ENCODE measurements around the gene BSPRY. TPM values are rescaled to one million over a fixed set of nuclear protein-coding genes. Genes with fewer than 3 reads are reported as not detected.

BSPRY gene
- total and polyA plus RNA-seq, 2 of the 13 experiments (the other 11 are each of a cell fraction or from before 2014, with no cell fraction given): 0.09 to 0.26 TPM

- no peak for TF ChIP-seq ELF4 (CRISPR knock-in tag; IDR thresholded peaks at IDR 0.05; ENCODE audit: borderline replicate concordance)
- TF ChIP-seq HOXD1 (CRISPR knock-in tag; IDR thresholded peaks at IDR 0.05): peak; percentile 83
- no peak for TF ChIP-seq DPF2 (CRISPR knock-in tag; IDR thresholded peaks at IDR 0.05; ENCODE audit: borderline replicate concordance, low read depth)
- no peak for TF ChIP-seq KIAA2018 (CRISPR knock-in tag; IDR thresholded peaks at IDR 0.05; ENCODE audit: borderline replicate concordance)
- no peak for TF ChIP-seq IKZF1 (IDR thresholded peaks at IDR 0.05)
- peak; percentile 91 for TF ChIP-seq FOXK1 (CRISPR knock-in tag; IDR thresholded peaks at IDR 0.05; ENCODE audit: borderline replicate concordance, low read depth)
- TF ChIP-seq ZSCAN9 (CRISPR knock-in tag; IDR thresholded peaks at IDR 0.05; ENCODE audit: borderline replicate concordance): no peak
- peak; percentile 87 for TF ChIP-seq CBFB (CRISPR knock-in tag; IDR thresholded peaks at IDR 0.05)
- TF ChIP-seq SOX13 (IDR thresholded peaks at IDR 0.05): no peak
- peak in 1 of 2 experiments; percentile 73; a peak in 2 of 4 replicates for TF ChIP-seq SOX13 (CRISPR knock-in tag; conservative IDR thresholded peaks at IDR 0.05 in 1 of 2, IDR thresholded peaks at IDR 0.05 in 1 of 2)
- no peak for TF ChIP-seq NFIB (CRISPR knock-in tag; IDR thresholded peaks at IDR 0.05; ENCODE audit: borderline replicate concordance)
- TF ChIP-seq ARID5B (CRISPR knock-in tag; IDR thresholded peaks at IDR 0.05): peak; percentile 73
- TF ChIP-seq PCBP2 (optimal IDR thresholded peaks at IDR 0.05; ENCODE audit: low read depth, low read length, poor library complexity, severe bottlenecking): no peak
- TF ChIP-seq ZNF780A (CRISPR knock-in tag; IDR thresholded peaks at IDR 0.05): no peak
- peak; percentile 76; the same call in 1 of the 2 replicates for TF ChIP-seq MIXL1 (CRISPR knock-in tag; IDR thresholded peaks at IDR 0.05)
- TF ChIP-seq RORA (CRISPR knock-in tag; IDR thresholded peaks at IDR 0.05): no peak
- no peak for TF ChIP-seq HNRNPUL1 (IDR thresholded peaks at IDR 0.05; ENCODE audit: low read depth, low read length)
- TF ChIP-seq SP5 (CRISPR knock-in tag; IDR thresholded peaks at IDR 0.05; ENCODE audit: borderline replicate concordance, low read depth): peak; percentile 72; the same call in 1 of the 2 replicates
- 0 out of 2 replicates have a peak, but pooled peaks have one; percentile 54 for TF ChIP-seq ZNF552 (CRISPR knock-in tag; IDR thresholded peaks at IDR 0.05; ENCODE audit: borderline replicate concordance)
These were observed 9.2 kb upstream of the BSPRY start, which contains the start of gene WDR31 (continued) for GRCh38 chr9:113340011-113340699.
